ENCODE measurements around the gene NFIX. TPM values are rescaled to one million over a fixed set of nuclear protein-coding genes. Genes with fewer than 3 reads are reported as not detected.

The NFIX gene
- total RNA-seq, 4 donors from 2014 or later: 27.4 to 381 (median 78.4) TPM

- Histone ChIP-seq H3K4me1 (peaks cover 22 to 34% of the 10 kb centered on the region in 2 donors), H3K4me3 (no peak overlapping the region), H3K36me3 (no peaks in the 10 kb centered on the region), H3K27ac (peak overlapping the region; percentile 87 to 93), H3K27me3 (no peaks in the 10 kb centered on the region), H3K9me3 (no peaks in the 10 kb centered on the region)
- no peak for TF ChIP-seq POLR2A (IDR thresholded peaks at IDR 0.05)
- TF ChIP-seq CTCF (IDR thresholded peaks at IDR 0.05): peak in 2 of 4 experiments; percentile 20 to 30
- no peak for DNase-seq
- intact Hi-C loops (cut with DNase I; ENCODE audit: low total_unique reads): no loop called here
Observed at GRCh38 chr19:13089139-13089856, 94.0 kb downstream of the NFIX start.

DNA sequence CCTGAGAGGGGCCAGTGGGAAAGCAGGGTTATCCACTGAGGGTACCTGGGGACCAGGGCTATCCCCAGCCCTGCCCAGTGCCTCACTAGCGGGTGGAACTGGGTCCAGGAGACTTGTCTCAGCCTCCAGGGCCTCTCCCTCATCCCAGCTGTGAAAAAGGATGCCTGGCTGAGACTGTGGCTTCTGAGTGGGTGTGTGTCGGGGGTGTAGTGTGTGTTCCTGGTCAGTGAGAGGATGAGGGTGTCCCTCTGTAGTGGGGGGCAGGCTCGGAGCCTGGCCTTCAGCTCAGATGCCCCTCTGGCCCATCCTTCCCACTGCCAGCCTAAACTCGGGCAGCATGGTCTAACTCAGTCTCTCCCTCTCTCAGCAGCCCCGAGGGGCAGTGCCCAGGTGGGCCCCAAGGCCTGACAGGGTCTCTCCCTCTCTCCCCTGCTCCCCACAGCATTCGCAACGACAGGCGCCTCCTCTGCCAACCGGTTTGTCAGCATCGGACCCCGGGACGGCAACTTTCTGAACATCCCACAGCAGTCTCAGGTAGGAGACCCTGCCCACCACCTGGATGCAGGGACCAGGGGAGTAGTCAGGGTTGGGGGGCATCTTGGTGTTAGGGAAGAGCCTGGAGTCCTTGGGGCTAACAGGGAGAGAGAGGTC is 94.7 kb downstream of the NFIX start:
- intact Hi-C loops (cut with DNase I; ENCODE audit: low total_unique reads): loop anchor here (5.0 kb wide), 1 partner anchor 113 kb away; no protein-coding TSS in a partner anchor

DNA sequence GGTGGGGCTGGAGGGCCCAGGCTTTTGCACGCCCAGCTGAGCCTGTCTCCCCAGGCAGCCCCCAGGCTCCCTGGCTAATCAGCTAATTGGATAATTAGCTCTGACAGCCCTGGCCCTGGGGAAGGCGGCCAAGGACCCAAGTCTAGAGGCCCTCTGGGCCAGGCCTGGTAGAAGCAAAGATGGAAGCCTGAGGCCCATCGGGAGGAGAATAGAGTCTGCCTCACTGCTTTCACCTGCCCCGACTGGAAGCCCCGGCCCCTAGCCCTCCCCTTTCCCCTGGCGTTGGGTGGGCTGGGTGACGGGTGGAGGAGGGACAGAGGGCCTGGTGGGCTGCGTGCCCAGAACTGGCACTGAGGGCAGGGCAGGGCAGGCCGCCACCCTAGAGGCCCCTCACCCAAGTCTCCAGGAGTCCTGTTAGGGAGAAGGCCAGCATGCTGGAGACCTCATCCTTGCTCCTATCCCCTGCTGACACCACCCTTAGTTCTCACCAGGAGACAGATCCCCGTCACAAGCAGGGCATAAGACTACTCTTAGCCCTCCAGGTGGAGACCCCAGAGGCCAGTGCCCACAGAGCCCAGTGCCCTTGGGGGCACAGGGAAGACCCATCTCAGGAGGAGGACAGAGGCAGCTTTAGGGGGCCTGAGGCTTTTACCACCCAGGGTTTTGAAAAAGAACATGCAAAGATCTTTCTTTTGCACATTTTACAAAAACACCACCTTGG is 95.4 kb downstream of the NFIX start:
- H3K4me3 ChIP-seq: no peak overlapping the region
- H3K9me3 ChIP-seq: no peaks in the 10 kb centered on the region
- H3K27me3 ChIP-seq: no peaks in the 10 kb centered on the region
- intact Hi-C loops (cut with DNase I; ENCODE audit: low total_unique reads): loop anchor here (5.0 kb wide), 1 partner anchor 113 kb away; no protein-coding TSS in a partner anchor
- no peak for DNase-seq
- no peaks in the 10 kb centered on the region for H3K36me3 ChIP-seq
- no peak for TF ChIP-seq CTCF (IDR thresholded peaks at IDR 0.05)
- no peak for TF ChIP-seq POLR2A (IDR thresholded peaks at IDR 0.05)
- H3K4me1 ChIP-seq: peaks cover 24 to 45% of the 10 kb centered on the region in 2 donors
- peak overlapping the region; percentile 87 to 93 for H3K27ac ChIP-seq

More for the DNA sequence above, 94.7 kb downstream of the NFIX start:
- Histone ChIP-seq H3K36me3 (no peaks in the 10 kb centered on the region), H3K9me3 (no peaks in the 10 kb centered on the region), H3K27ac (peak overlapping the region; percentile 87 to 93), H3K4me3 (no peak overlapping the region), H3K4me1 (peaks cover 24 to 39% of the 10 kb centered on the region in 2 donors), H3K27me3 (no peaks in the 10 kb centered on the region)
- TF ChIP-seq CTCF (IDR thresholded peaks at IDR 0.05) (no peak), POLR2A (IDR thresholded peaks at IDR 0.05) (no peak)
- DNase-seq: no peak

GRCh38 chr19:13091400-13092157 is 96.3 kb downstream of the NFIX start:
- TF ChIP-seq POLR2A (IDR thresholded peaks at IDR 0.05) (no peak), CTCF (IDR thresholded peaks at IDR 0.05) (no peak)
- Histone ChIP-seq H3K36me3 (no peaks in the 10 kb centered on the region), H3K9me3 (no peaks in the 10 kb centered on the region), H3K4me1 (peaks cover 24 to 49% of the 10 kb centered on the region in 2 donors), H3K27ac (peak overlapping the region; percentile 87 to 93), H3K27me3 (no peaks in the 10 kb centered on the region), H3K4me3 (no peak overlapping the region)
- intact Hi-C loops (cut with DNase I; ENCODE audit: low total_unique reads): loop anchor here (5.0 kb wide), 1 partner anchor 114 kb away; no protein-coding TSS in a partner anchor
- DNase-seq: peak; percentile 81 to 88
